ENCODE measurements around the gene UXT. TPM values are rescaled to one million over a fixed set of nuclear protein-coding genes. Genes with fewer than 3 reads are reported as not detected.
A peak's percentile ranks its signal among the peaks of the same experiment; 100 is the strongest.
"Not testable (repeated sequence)": the region's sequence is repeated elsewhere in the genome, so short reads cannot be mapped to it uniquely, and the experiment has no call there.

UXT gene
- total and polyA plus RNA-seq, 4 experiments from 2014 or later: 172 to 315 (median 232) TPM

GRCh38 chrX:47683829-47684205 is 24.8 kb upstream of the UXT start:
- POLR2A ChIA-PET (ENCODE audit: partially characterized antibody): no interaction called here
- H3K27ac Mint-ChIP-seq: no peak overlapping the region
- no peak for DNase-seq

DNA sequence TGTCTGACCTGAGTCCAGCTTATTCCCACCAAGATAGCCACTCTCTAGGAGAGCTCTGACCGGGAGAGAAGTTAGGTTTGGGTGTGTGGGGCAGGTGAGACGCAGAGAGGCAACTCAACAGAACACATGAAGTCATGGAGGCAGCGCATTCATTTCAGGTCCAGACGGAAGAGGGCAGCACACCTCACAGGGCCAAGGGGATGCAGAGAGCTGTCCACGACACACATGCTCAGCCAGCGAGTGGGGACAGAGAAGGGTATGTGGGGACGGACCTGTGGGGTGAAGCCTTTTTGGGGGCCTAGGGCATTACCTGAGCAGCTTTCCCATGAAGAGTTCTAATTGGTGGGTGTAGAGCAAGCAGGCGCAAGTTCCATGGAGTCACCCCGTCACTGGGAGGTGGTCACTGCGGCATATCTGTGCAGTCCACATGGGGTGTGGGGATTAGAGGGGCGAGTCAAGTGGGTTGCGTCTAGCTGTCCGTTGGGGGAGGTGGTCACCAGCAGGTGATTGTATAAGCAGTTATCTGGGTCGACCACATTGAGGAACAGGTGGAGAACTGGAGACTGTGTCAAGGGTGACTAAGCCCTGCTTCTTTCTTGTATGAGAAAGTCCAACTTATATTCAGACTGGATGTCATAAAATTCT is 24.3 kb upstream of the UXT start:
- H3K36me3 Mint-ChIP-seq: no peaks in the 10 kb centered on the region
- intact Hi-C loops (cut with micrococcal nuclease): no loop called here
- Histone ChIP-seq H3K4me1 (ENCODE audit: insufficient read depth, low read length) (no peaks in the 10 kb centered on the region), H3K9me3 (ENCODE audit: control insufficient read depth in 1 of 2, low read length in 2 of 2) (no peaks in the 10 kb centered on the region), H3K27ac (ENCODE audit: low read depth, low read length) (no peak overlapping the region), H3K27me3 (ENCODE audit: insufficient read depth, low read length) (no peaks in the 10 kb centered on the region), H3K36me3 (ENCODE audit: insufficient read depth, low read length) (no peaks in the 10 kb centered on the region), H3K4me3 (ENCODE audit: low read length in 2 of 2) (no peak overlapping the region)
- peak overlapping the region in 1 of 8 donors; percentile 55 for H3K4me3 Mint-ChIP-seq
- H3K27ac Mint-ChIP-seq: peak overlapping the region in 1 of 7 donors; percentile 66
- DNase-seq: no peak
- H3K4me1 Mint-ChIP-seq: no peaks in the 10 kb centered on the region
- CTCF ChIA-PET (ENCODE audit: partially characterized antibody): no interaction called here
- H3K9me3 Mint-ChIP-seq: no peaks in the 10 kb centered on the region
- POLR2A ChIA-PET (ENCODE audit: partially characterized antibody): no interaction called here
- peaks cover 1 to 4% of the 10 kb centered on the region in 2 donors for H3K27me3 Mint-ChIP-seq

More at GRCh38 chrX:47683829-47684205, 24.8 kb upstream of the UXT start:
- H3K9me3 ChIP-seq (ENCODE audit: control insufficient read depth in 1 of 2, low read length in 2 of 2): no peaks in the 10 kb centered on the region
- no peak overlapping the region for H3K27ac ChIP-seq (ENCODE audit: low read depth, low read length)
- H3K36me3 Mint-ChIP-seq: no peaks in the 10 kb centered on the region
- H3K4me1 Mint-ChIP-seq: no peaks in the 10 kb centered on the region
- intact Hi-C loops (cut with micrococcal nuclease): no loop called here
- H3K9me3 Mint-ChIP-seq: no peaks in the 10 kb centered on the region
- no peak overlapping the region for H3K4me3 Mint-ChIP-seq
- no peak overlapping the region for H3K4me3 ChIP-seq (ENCODE audit: low read length in 2 of 2)
- CTCF ChIA-PET (ENCODE audit: partially characterized antibody): no interaction called here
- H3K27me3 ChIP-seq (ENCODE audit: insufficient read depth, low read length): no peaks in the 10 kb centered on the region
- no peaks in the 10 kb centered on the region for H3K4me1 ChIP-seq (ENCODE audit: insufficient read depth, low read length)
- H3K27me3 Mint-ChIP-seq: peaks cover 1 to 4% of the 10 kb centered on the region in 2 donors
- H3K36me3 ChIP-seq (ENCODE audit: insufficient read depth, low read length): no peaks in the 10 kb centered on the region

DNA sequence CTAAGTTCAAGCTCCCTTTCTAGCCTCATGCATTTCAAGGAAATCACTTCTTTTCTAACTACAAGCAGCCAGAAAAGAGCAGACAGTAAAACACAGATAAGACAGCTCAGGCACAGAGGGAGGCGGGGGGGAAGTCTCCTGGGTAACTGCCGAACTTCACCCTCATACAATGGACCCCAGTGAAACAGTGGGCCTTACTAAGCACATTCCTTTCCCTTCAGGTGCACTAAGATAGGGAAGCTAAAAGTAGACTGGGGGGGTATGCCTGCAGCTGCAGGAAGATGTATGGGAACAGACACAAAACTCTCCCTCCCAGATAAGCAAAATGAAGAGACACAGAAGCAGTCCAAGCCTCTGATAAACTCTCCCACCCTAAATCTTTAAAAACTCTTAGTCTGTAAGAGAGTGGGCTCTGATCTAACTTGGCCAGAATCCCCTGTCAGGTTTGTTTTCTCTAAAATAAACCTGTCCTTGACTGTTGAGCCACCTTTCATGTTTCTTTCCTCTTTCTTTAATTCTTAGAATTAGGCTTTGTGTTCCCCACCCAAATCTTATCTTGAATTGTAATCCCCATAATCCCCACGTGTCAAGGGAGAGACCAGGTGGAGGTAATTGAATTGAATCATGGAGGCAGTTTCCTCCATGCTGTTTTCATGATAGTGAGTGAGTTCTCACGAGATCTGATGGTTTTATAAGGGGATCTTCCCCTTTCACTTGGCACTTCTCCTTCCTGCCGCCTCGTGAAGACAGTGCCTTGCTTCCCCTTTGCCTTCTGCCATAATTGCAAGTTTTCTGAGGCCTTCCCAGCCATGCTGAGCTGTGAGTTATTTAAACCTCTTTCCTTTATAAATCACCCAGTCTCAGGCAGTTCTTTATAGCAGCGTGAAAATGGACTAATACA is 17.2 kb upstream of the UXT start:
- H3K27me3 ChIP-seq (ENCODE audit: insufficient read depth, low read length); POLR2A ChIA-PET (ENCODE audit: partially characterized antibody); H3K4me3 Mint-ChIP-seq; H3K9me3 Mint-ChIP-seq; CTCF ChIA-PET (ENCODE audit: partially characterized antibody); H3K4me1 Mint-ChIP-seq; H3K27me3 Mint-ChIP-seq; H3K9me3 ChIP-seq (ENCODE audit: control insufficient read depth in 1 of 2, low read length in 2 of 2); H3K27ac Mint-ChIP-seq; H3K4me3 ChIP-seq (ENCODE audit: low read length in 2 of 2); H3K4me1 ChIP-seq (ENCODE audit: insufficient read depth, low read length); H3K36me3 Mint-ChIP-seq; H3K36me3 ChIP-seq (ENCODE audit: insufficient read depth, low read length); DNase-seq; H3K27ac ChIP-seq (ENCODE audit: low read depth, low read length); intact Hi-C loops (cut with micrococcal nuclease): not testable (repeated sequence)

GRCh38 chrX:47674776-47675175 is 15.8 kb upstream of the UXT start:
- Histone ChIP-seq H3K27ac (ENCODE audit: low read depth, low read length) (no peak overlapping the region), H3K27me3 (ENCODE audit: insufficient read depth, low read length) (no peaks in the 10 kb centered on the region), H3K4me3 (ENCODE audit: low read length in 2 of 2) (no peak overlapping the region), H3K36me3 (ENCODE audit: insufficient read depth, low read length) (no peaks in the 10 kb centered on the region), H3K9me3 (ENCODE audit: control insufficient read depth in 1 of 2, low read length in 2 of 2) (no peaks in the 10 kb centered on the region), H3K4me1 (ENCODE audit: insufficient read depth, low read length) (no peaks in the 10 kb centered on the region)
- no peak overlapping the region for H3K27ac Mint-ChIP-seq
- POLR2A ChIA-PET (ENCODE audit: partially characterized antibody): no interaction called here
- no peak overlapping the region for H3K4me3 Mint-ChIP-seq
- peaks cover 0 to 3% (median 0%) of the 10 kb centered on the region in 8 donors for H3K9me3 Mint-ChIP-seq
- H3K27me3 Mint-ChIP-seq: no peaks in the 10 kb centered on the region
- intact Hi-C loops (cut with micrococcal nuclease): no loop called here
- CTCF ChIA-PET (ENCODE audit: partially characterized antibody): no interaction called here
- H3K36me3 Mint-ChIP-seq: no peaks in the 10 kb centered on the region
- no peak for DNase-seq
- no peaks in the 10 kb centered on the region for H3K4me1 Mint-ChIP-seq

DNA sequence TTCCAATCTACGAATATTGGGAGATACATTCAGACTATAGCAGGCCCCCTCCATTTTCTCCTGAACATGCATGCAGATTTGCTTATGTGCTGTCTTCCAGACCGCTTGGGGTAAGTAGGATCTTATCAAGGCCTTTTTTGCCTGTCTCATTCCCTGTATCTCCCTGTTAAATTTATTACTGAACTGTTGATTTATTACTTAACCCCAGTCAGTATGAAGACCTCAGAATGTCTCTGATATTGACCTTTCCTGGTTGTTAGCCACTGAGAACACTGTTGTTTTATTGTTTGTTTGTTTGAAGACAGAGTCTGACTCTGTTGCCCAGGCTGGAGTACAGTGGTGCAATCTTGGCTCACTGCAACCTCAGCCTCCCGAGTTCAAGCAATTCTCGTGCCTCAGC is 6.8 kb upstream of the UXT start:
- H3K9me3 Mint-ChIP-seq; H3K36me3 Mint-ChIP-seq; H3K36me3 ChIP-seq (ENCODE audit: insufficient read depth, low read length); H3K27ac ChIP-seq (ENCODE audit: low read depth, low read length); H3K27ac Mint-ChIP-seq; H3K4me3 ChIP-seq (ENCODE audit: low read length in 2 of 2); CTCF ChIA-PET (ENCODE audit: partially characterized antibody); POLR2A ChIA-PET (ENCODE audit: partially characterized antibody); H3K4me1 Mint-ChIP-seq; H3K4me3 Mint-ChIP-seq; H3K4me1 ChIP-seq (ENCODE audit: insufficient read depth, low read length); intact Hi-C loops (cut with micrococcal nuclease); H3K27me3 ChIP-seq (ENCODE audit: insufficient read depth, low read length); DNase-seq; H3K9me3 ChIP-seq (ENCODE audit: control insufficient read depth in 1 of 2, low read length in 2 of 2); H3K27me3 Mint-ChIP-seq: not testable (repeated sequence)

DNA sequence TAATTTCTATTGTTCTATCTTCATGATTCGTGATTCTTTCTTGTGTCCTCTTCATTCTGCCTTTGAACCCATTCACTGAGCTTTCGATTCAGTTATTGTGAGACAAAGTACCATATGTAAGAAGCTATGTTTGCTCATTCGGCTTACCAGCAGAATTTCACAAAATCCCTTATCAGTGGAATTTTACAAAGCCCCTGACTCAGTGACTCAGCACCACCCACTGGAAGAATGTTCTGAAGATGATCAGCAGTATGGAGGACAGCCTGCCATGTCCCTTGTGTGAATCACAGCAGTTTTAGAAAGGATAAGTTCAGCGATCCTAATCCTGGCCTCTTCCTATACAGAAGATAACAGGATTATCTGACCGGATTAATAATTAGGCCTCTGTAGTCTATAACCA is 5.8 kb upstream of the UXT start:
- no peak overlapping the region for H3K27ac ChIP-seq (ENCODE audit: low read depth, low read length)
- DNase-seq: no peak
- Mint-ChIP-seq H3K27ac (no peak overlapping the region), H3K4me1 (no peaks in the 10 kb centered on the region), H3K36me3 (no peaks in the 10 kb centered on the region), H3K4me3 (no peak overlapping the region), H3K9me3 (no peaks in the 10 kb centered on the region), H3K27me3 (no peaks in the 10 kb centered on the region)
- ChIA-PET CTCF (ENCODE audit: partially characterized antibody) (no interaction called here), POLR2A (ENCODE audit: partially characterized antibody) (no interaction called here)
- no peaks in the 10 kb centered on the region for H3K36me3 ChIP-seq (ENCODE audit: insufficient read depth, low read length)
- H3K4me1 ChIP-seq (ENCODE audit: insufficient read depth, low read length): peaks cover 3% of the 10 kb centered on the region
- intact Hi-C loops (cut with micrococcal nuclease): no loop called here
- no peak overlapping the region for H3K4me3 ChIP-seq (ENCODE audit: low read length in 2 of 2)
- no peaks in the 10 kb centered on the region for H3K9me3 ChIP-seq (ENCODE audit: control insufficient read depth in 1 of 2, low read length in 2 of 2)
- H3K27me3 ChIP-seq (ENCODE audit: insufficient read depth, low read length): no peaks in the 10 kb centered on the region

GRCh38 chrX:47662144-47662657 is 3.2 kb upstream of the UXT start:
- ChIA-PET CTCF (ENCODE audit: partially characterized antibody) (no interaction called here), POLR2A (ENCODE audit: partially characterized antibody) (no interaction called here)
- peaks cover 3 to 18% (median 5%) of the 10 kb centered on the region in 4 donors for H3K4me1 Mint-ChIP-seq
- H3K4me3 ChIP-seq (ENCODE audit: low read length in 2 of 2): no peak overlapping the region
- intact Hi-C loops (cut with micrococcal nuclease): no loop called here
- H3K27ac Mint-ChIP-seq: peak overlapping the region in 2 of 7 donors; percentile 29 to 60
- H3K27ac ChIP-seq (ENCODE audit: low read depth, low read length): no peak overlapping the region
- H3K9me3 ChIP-seq (ENCODE audit: control insufficient read depth in 1 of 2, low read length in 2 of 2): no peaks in the 10 kb centered on the region
- no peak overlapping the region for H3K4me3 Mint-ChIP-seq
- peaks cover 16% of the 10 kb centered on the region for H3K4me1 ChIP-seq (ENCODE audit: insufficient read depth, low read length)
- H3K27me3 ChIP-seq (ENCODE audit: insufficient read depth, low read length): no peaks in the 10 kb centered on the region
- H3K36me3 Mint-ChIP-seq: peaks cover 0 to 7% of the 10 kb centered on the region in 2 donors
- no peak for DNase-seq
- no peaks in the 10 kb centered on the region for H3K27me3 Mint-ChIP-seq
- peaks cover 6% of the 10 kb centered on the region for H3K36me3 ChIP-seq (ENCODE audit: insufficient read depth, low read length)
- peaks cover 0 to 2% (median 0%) of the 10 kb centered on the region in 8 donors for H3K9me3 Mint-ChIP-seq
